Muscle layer of colon (tissue), 2 donors: ENCODE results near the gene TMEM229B.

Experiments
- H3K27ac ChIP-seq: one replicate; pipeline ENCODE4 v1.7.0; 2013; ENCODE audit warnings: low read depth, mild to moderate bottlenecking, low read length, moderate library complexity
- H3K27me3 ChIP-seq, 2 donors: one replicate each; pipeline ENCODE4 v1.7.0; 2013; ENCODE audit warnings: low read length in 2 of 2, mild to moderate bottlenecking in 2 of 2; ENCODE audit not compliant: insufficient read depth in 2 of 2, control insufficient read depth in 1 of 2
- H3K36me3 ChIP-seq: one replicate; pipeline ENCODE4 v1.7.0; 2013; ENCODE audit warnings: mild to moderate bottlenecking, low read length; ENCODE audit not compliant: insufficient read depth
- H3K4me1 ChIP-seq: one replicate; pipeline ENCODE4 v1.7.0; 2013; ENCODE audit warnings: mild to moderate bottlenecking, low read length; ENCODE audit not compliant: insufficient read depth
- H3K4me3 ChIP-seq, 2 donors: one replicate each; pipeline ENCODE4 v1.7.0; 2013; ENCODE audit warnings: low read length in 2 of 2, low read depth in 1 of 2, mild to moderate bottlenecking in 1 of 2, moderate library complexity in 1 of 2
- H3K9ac ChIP-seq: one replicate; pipeline ENCODE4 v1.7.0; 2013; ENCODE audit warnings: low read length
- H3K9me3 ChIP-seq: one replicate; pipeline ENCODE4 v1.7.0; 2013; ENCODE audit warnings: mild to moderate bottlenecking, low read length
- donor health status: abdominal sarcoma.
- donor health status: Adenocarcinoma of cecum.

TMEM229B gene

DNA sequence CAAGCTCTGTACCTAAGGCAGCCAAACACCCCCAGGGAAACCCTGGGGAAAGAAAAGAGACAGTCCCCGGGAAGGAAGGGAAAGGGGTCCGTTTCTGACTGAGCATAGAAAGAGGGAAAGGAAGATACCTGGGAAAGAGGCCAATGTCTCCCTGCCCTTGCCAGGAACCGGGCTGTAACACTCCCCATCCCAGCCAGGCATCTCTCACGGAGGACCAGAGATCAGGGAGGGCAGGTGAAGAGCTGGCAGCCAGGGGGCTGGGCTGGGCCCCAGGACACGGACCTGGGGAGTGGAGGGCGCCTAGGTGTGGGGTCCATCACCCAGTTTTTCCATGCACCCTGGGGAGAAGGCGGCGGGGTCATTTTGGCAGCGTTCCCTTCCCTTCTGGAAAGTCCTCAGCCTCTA is 25.7 kb upstream of the TMEM229B start:
- Histone ChIP-seq H3K27ac (peak overlapping the region; percentile 53), H3K9ac (peak overlapping the region; percentile 51), H3K9me3 (no peaks in the 10 kb centered on the region), H3K4me1 (peaks cover 16% of the 10 kb centered on the region), H3K4me3 (peak overlapping the region; percentile 75 to 77), H3K36me3 (no peaks in the 10 kb centered on the region), H3K27me3 (no peaks in the 10 kb centered on the region)

GRCh38 chr14:67513631-67514108 is 25.1 kb upstream of the TMEM229B start:
- Histone ChIP-seq H3K9me3 (no peaks in the 10 kb centered on the region), H3K4me3 (peak overlapping the region in 1 of 2 donors; percentile 75), H3K36me3 (no peaks in the 10 kb centered on the region), H3K27me3 (no peaks in the 10 kb centered on the region), H3K9ac (no peak overlapping the region), H3K27ac (peak overlapping the region; percentile 53), H3K4me1 (peaks cover 16% of the 10 kb centered on the region)

DNA sequence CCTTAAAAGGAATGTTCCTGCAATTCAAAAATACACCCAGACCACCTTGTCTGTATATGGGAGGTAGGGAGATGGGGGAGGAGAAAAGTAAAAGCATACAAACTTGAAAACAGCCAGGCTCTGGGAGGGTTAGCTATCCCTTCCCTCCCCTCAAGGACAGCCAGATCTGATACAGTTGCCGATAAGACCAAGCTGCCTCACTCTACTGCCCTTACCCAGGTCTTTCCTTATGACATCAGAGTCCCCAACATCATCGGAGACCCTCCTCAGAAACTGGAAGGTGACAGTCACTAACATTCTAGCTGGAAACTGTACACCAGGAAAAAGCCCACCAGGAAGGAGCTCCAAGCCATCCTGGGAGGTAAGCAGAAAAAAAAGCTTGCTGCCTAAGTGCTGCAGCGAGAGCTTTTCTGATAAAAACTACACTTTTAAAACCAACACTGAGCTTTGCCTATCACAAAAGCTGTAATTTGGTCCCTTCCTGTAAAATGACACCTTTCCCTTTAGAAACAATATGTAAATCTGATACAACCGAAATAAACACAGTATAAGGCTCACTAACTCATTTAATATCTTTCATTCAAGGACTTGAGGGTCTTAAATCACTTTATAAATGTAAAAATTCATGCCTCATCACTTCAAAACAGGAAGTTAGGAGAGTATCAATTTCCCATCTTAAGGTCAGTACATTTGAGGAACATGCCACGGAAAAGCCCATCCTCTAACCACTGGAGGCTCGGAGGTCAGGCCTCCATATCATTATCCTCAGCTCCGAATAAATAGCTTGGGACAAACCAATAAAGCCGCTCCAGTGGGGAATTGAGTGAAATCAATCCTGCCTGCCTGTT is 24.2 kb upstream of the TMEM229B start:
- Histone ChIP-seq H3K36me3 (no peaks in the 10 kb centered on the region), H3K9me3 (no peaks in the 10 kb centered on the region), H3K27me3 (no peaks in the 10 kb centered on the region), H3K27ac (no peak overlapping the region), H3K4me3 (no peak overlapping the region), H3K9ac (no peak overlapping the region), H3K4me1 (peaks cover 16% of the 10 kb centered on the region)

DNA sequence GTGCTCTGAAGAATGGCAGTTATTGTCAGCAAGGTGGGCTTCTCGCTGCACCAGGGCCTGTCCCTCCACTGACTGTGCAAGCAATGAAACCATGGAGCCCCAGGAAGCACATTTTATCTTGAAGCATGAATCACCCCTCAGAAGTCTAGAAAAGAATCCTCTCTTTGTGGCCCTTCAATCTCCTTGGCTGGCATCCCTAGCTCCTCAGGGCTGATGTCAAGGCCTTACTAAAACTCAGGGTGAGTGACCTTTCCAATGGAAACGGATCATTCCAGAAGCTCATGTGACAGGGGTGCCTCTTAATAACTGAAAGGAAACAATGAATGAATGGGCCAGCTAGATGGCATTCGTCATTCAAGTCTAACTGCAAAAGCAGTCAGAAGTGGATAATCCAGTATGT is 22.3 kb upstream of the TMEM229B start:
- no peaks in the 10 kb centered on the region for H3K9me3 ChIP-seq
- no peak overlapping the region for H3K4me3 ChIP-seq
- no peak overlapping the region for H3K27ac ChIP-seq
- no peaks in the 10 kb centered on the region for H3K27me3 ChIP-seq
- no peak overlapping the region for H3K9ac ChIP-seq
- no peaks in the 10 kb centered on the region for H3K36me3 ChIP-seq
- peaks cover 13% of the 10 kb centered on the region for H3K4me1 ChIP-seq

GRCh38 chr14:67510121-67510520 is 21.6 kb upstream of the TMEM229B start:
- Histone ChIP-seq H3K4me1 (peaks cover 9% of the 10 kb centered on the region), H3K4me3 (no peak overlapping the region)

DNA sequence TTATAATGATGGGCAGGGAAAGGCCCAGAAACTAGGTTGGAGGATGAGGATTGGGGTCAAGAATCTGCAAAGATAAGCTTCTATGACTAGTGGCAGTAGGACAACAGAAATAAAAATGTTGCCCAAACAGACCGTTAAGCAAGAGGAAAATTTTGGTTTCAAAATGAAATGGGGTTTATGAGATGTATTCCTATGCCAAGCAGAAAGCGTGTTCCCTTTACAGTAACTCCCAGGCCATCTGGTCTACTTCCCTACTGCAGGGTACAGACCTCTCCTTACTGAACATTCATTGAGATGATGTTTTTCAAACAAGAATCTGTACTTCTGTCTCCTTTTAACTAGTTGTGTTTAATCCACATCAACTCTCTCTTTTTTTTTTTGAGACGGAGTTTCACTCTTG is 20.4 kb upstream of the TMEM229B start:
- Histone ChIP-seq H3K9me3 (no peaks in the 10 kb centered on the region), H3K36me3 (no peaks in the 10 kb centered on the region), H3K4me1 (peaks cover 3% of the 10 kb centered on the region), H3K4me3 (no peak overlapping the region), H3K9ac (no peak overlapping the region), H3K27ac (no peak overlapping the region), H3K27me3 (no peaks in the 10 kb centered on the region)

More at GRCh38 chr14:67510121-67510520, 21.6 kb upstream of the TMEM229B start:
- Histone ChIP-seq H3K9me3 (no peaks in the 10 kb centered on the region), H3K27ac (no peak overlapping the region), H3K9ac (no peak overlapping the region), H3K27me3 (no peaks in the 10 kb centered on the region), H3K36me3 (no peaks in the 10 kb centered on the region)

GRCh38 chr14:67505254-67505653 is 16.7 kb upstream of the TMEM229B start:
- Histone ChIP-seq H3K4me3 (no peak overlapping the region), H3K9ac (no peak overlapping the region), H3K9me3 (no peaks in the 10 kb centered on the region), H3K4me1 (no peaks in the 10 kb centered on the region), H3K27me3 (no peaks in the 10 kb centered on the region), H3K27ac (no peak overlapping the region), H3K36me3 (no peaks in the 10 kb centered on the region)

DNA sequence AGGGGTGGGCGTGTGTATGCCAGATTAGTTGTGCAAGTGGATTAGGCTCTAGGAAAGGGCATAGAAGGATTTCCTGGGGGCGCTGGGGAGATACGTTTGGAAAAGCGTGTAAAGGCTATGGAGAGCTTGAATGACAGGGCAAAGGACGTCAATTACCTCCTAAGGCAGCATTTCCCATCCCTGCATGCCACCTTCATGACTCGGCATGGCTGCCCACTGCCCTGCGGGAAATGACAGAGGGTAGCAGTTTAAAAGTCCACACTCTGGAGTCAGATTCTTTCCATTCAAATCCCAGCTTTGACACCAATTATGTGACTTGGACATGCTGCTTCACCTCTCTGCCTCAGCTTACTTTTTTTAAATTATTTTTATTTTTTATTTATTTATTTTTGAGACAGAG is 14.8 kb upstream of the TMEM229B start:
- no peak overlapping the region for H3K27ac ChIP-seq
- H3K9ac ChIP-seq = no peak overlapping the region
- no peaks in the 10 kb centered on the region for H3K9me3 ChIP-seq
- H3K4me1 ChIP-seq = no peaks in the 10 kb centered on the region
- H3K4me3 ChIP-seq = no peak overlapping the region
- H3K27me3 ChIP-seq = no peaks in the 10 kb centered on the region
- no peaks in the 10 kb centered on the region for H3K36me3 ChIP-seq

DNA sequence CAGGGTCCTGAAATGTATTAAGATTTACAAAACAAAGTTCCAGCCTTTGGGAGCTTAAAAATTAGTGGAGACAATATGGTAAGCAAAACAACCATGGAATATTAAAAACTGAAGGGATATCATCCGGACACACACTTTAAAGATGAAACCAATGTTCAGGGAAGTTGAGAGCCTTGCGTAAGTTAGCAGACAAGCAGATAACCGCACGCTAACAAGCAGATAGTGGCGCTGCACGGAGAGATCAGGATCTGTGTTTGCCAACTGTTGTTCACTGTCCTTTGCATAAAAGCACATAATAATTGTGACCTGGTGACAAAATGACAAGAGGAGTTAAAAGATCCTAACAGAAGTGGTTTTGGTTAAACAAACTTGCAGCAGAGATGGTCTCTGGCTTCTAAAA is 14.3 kb upstream of the TMEM229B start:
- no peaks in the 10 kb centered on the region for H3K27me3 ChIP-seq
- H3K27ac ChIP-seq = no peak overlapping the region
- H3K4me3 ChIP-seq = no peak overlapping the region
- no peak overlapping the region for H3K9ac ChIP-seq
- no peaks in the 10 kb centered on the region for H3K9me3 ChIP-seq
- no peaks in the 10 kb centered on the region for H3K36me3 ChIP-seq
- no peaks in the 10 kb centered on the region for H3K4me1 ChIP-seq

DNA sequence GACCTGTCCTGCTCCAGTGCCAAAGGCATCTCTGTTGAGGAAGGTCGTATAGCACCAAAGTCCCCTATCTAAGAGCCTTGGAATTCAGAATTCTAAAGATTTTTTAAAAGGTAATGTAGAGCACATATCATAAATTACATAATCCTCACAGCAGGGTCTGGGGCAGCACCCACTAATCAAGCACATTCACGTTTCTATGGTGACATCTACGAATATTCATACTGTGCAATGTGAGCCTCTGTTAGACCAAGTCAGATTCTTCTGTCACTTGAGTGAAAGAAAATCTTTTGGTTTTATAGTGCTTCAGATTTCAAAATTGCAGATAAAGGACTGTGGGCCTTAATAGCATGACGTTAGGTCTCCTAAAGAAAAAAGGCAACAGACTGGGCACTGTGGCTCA is 13.1 kb upstream of the TMEM229B start:
- no peak overlapping the region for H3K9ac ChIP-seq
- no peak overlapping the region for H3K27ac ChIP-seq

GRCh38 chr14:67500981-67501380 is 12.5 kb upstream of the TMEM229B start:
- H3K4me1 ChIP-seq = no peaks in the 10 kb centered on the region
- H3K27ac ChIP-seq = no peak overlapping the region
- no peaks in the 10 kb centered on the region for H3K27me3 ChIP-seq
- no peaks in the 10 kb centered on the region for H3K36me3 ChIP-seq
- no peak overlapping the region for H3K9ac ChIP-seq
- no peak overlapping the region for H3K4me3 ChIP-seq
- no peaks in the 10 kb centered on the region for H3K9me3 ChIP-seq

More for the DNA sequence above, 13.1 kb upstream of the TMEM229B start:
- Histone ChIP-seq H3K36me3 (no peaks in the 10 kb centered on the region), H3K9me3 (no peaks in the 10 kb centered on the region), H3K4me1 (no peaks in the 10 kb centered on the region), H3K27me3 (no peaks in the 10 kb centered on the region), H3K4me3 (no peak overlapping the region)

GRCh38 chr14:67497716-67498115 is 9.2 kb upstream of the TMEM229B start:
- Histone ChIP-seq H3K36me3 (no peaks in the 10 kb centered on the region), H3K4me3 (no peak overlapping the region), H3K27me3 (no peaks in the 10 kb centered on the region), H3K9ac (no peak overlapping the region), H3K9me3 (no peaks in the 10 kb centered on the region), H3K27ac (no peak overlapping the region), H3K4me1 (no peaks in the 10 kb centered on the region)
